CD1c-positive myeloid dendritic cell (primary cell): ENCODE results near the gene STAG3.
"Not testable (repeated sequence)": the region's sequence is repeated elsewhere in the genome, so short reads cannot be mapped to it uniquely, and the experiment has no call there.

Experiments used
- DNase-seq: peaks from one replicate; pipeline ENCODE4 v3.0.0-alpha.2; 2016; ENCODE audit errors: extremely low spot score

STAG3 gene

GRCh38 chr7:100246865-100247137, 69.1 kb downstream of the STAG3 start:
- not testable (repeated sequence) for DNase-seq

- DNase-seq, result no peak
These were observed 69.5 kb downstream of the STAG3 start for GRCh38 chr7:100247152-100247757.

DNA sequence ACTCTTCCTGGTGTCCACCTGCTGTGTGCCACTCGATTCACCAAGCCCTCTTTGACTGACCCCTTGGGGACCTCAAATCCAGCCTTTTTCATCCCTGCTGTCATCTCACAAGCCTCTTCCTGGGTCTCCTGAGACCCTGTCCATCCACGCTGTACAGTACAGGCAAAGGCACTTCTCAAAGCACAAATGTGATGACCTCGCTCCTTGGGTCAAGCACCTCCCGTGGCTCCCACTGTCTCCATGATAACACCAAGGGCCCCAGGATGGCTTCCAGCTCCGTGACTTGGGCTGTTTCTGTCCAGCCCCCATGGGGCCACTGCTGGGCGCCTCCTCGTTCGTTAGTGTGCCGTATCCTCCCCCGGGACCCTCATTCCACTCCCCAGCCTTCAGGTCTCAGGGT, 70.8 kb downstream of the STAG3 start:
- no peak for DNase-seq

- no peak for DNase-seq
These were observed 79.3 kb downstream of the STAG3 start for GRCh38 chr7:100257017-100257416.

- DNase-seq, result not testable (repeated sequence)
These were observed 82.3 kb downstream of the STAG3 start for GRCh38 chr7:100259984-100260383.

DNA sequence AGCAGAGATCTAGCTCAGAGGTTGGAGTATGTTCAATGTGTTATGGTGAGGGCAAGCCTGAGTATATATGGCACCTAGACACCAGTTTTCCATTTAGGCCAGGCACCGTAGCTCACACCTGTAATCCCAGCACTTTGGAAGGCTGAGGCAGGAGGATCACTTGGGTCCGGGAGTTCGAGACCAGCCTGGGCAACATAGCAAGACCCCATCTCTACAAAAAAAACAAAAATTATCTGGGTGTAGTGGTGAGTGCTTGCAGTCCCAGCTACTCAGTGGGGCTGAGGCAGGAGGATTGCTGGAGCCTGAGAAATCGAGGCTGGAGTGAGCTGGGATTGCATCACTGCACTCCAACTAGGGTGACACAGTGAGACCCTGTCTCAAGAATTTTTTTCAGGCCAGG, 85.2 kb downstream of the STAG3 start:
- DNase-seq, result not testable (repeated sequence)
